ENCODE results near the gene NCKAP1.
A peak's percentile ranks its signal among the peaks of the same experiment; 100 is the strongest.

Gene NCKAP1

DNA sequence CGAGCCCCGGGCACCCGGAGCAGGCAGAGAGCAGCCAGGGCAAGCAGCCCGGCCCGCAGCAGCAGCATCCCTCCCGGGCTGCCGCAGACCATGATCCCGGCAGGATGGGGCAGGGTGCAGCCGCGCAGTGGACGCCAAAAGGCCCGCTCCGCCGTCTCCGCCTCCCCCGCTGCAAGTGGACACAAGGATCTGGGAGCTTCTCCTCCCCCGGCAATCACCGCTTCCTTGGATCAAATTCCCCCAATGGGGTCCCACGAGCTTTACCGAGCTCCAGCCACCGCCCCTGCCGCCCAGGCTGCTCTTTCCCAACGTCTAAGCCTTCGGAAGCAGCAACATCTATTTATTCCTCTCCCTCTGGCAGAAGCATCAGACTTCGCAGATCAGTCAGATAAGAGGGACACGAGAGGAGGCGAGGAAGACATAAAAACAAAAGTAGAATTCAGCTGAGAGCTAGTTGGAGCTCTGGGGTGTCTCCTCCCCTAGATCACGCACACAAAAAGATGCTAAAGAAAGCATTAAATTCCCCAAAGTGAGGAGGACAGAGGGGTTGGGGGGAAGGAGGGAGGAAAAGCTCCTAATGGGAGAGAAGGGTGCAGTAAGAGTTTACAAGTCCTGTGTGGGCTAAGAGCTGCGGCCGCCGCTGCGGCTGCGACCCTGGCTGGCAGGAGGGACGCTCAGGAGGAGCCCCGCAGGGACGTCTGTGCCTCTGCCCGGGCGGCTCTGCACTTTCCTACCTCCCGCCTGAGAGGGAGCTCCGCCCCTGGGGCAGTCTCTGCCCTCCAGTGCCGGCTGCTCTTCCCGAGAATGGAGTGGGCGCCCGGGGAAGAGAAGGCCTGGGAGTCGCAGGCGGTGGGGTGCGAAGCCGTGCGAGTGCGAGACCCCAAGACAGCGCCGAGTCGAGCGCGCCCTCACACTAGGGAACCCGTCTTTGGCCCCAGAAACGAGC is 171.5 kb downstream of the NCKAP1 start, which contains the start of gene FRZB:
FRZB (minus strand) TSS at position 177 of the 946 bp plus-strand sequence; CDS start at position 92, 85 bp downstream.
- DNase-seq, result peak; percentile 19

DNA sequence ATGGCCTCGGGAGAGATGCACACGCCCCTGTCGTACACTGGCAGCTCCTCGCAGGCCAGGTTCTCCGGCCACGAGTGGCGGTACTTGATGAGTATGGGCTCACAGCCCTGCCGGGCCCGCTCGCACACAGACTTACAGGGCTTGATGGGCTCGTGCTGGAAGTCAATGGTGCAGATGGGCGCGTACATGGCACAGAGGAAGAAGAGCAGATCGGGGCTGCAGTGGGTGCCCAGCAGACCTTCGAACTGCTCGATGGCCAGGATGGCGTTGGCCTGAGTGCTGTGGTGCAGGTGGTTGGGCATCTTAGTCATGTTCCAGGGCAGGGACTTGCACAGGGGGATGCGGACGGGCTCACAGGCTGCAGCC is 172.2 kb downstream of the NCKAP1 start:
- no peak for DNase-seq

DNA sequence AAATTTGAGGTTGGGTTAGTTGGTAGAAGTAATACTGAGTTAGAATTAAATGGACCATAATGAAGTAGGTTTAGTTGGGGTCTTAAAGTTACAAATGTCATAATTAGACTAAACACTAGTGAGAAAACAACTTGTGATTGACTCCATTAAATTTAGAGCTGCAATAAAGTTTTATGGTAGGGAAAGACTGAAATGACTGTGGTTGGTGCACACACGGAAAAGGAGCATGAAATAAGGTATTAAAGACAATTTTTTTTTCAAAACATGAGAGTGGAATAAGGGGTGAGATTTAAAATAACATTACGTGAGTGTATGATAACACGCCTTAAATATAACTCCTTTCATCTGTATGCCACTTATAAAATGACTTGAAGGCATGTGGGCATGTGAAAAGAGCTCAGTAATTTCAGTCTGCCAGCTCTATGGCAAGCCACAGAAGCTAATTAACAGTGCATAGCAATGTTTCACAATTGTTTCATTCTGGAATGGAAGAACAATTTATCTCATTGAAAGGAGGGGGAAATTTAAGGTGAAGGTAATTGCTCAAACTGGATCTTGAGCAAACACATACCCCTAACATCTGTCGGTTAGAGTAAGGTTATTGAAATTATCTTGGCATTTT is 173.2 kb downstream of the NCKAP1 start:
- DNase-seq, result no peak

GRCh38 chr2:182863642-182864041 is 174.6 kb downstream of the NCKAP1 start:
- DNase-seq, result no peak

DNA sequence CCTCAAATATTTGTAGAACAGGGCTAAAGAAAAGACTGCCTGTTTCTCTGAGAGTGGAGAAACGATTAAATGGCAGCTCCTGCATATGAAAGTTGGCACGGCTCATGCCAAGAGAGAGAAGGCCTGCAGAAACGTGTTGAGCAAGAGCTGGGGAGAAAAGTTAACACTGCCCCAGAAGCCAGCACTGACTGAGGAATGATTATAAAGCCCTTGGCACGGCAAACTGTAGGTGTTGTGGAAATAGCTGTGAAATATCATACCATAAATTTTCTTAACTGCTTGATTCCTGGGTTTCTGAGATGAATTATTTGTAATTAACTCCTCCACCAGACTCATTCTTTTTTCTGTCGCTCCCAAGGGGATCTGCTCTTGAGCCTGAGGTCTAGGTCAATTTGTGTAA is 176.2 kb downstream of the NCKAP1 start:
- no peak for DNase-seq

- DNase-seq, result no peak
Observed at GRCh38 chr2:182860858-182861257, 177.4 kb downstream of the NCKAP1 start.

All from NCI-H2029 (cell line).